GM21367 (cell line): ENCODE measurements around the gene RPUSD2.

ENCODE experiments used
- ATAC-seq: cut with Tn5 transposase; IDR thresholded peaks from one replicate; pipeline ENCODE4 v1.9.1; 2021; ENCODE audit not compliant: unreplicated experiment

The RPUSD2 gene

DNA sequence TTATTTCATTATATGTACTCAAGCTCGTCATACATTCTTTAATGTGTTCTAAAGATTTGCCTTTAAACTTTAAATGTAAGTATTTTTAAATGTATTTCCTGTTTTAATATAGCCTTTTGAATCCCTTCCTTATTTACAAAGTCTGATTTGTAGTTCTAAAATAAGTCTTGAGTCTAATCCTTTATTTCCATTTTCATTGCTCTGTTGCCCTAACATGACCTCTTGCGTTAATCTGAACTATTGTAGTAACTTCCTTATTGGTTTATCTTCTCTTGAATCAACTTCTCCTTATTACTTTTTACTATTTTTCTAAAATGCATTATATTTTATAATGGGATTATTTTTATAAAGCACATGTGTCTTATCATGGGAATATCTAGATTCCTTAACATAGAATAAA lies 48.9 kb downstream of the RPUSD2 start:
- no peak for ATAC-seq

DNA sequence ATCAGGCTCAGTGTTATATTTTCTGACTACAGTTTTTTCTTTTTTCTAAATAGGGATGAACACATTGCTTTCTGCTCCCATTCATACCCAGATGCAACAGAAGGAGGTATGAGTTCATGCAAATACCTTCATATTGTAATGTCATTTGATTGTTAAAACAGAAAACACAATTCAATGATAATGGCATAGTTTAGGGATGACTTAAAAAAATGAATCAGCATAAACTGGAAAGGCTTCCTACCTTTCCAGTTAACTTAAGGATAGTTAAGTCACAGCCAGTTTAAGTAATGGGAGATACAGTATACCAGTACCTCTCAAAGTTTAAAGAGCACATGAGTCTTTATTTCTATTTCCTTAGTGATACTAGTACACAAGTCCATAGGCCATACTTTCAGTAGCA lies 49.8 kb downstream of the RPUSD2 start:
- ATAC-seq = no peak

DNA sequence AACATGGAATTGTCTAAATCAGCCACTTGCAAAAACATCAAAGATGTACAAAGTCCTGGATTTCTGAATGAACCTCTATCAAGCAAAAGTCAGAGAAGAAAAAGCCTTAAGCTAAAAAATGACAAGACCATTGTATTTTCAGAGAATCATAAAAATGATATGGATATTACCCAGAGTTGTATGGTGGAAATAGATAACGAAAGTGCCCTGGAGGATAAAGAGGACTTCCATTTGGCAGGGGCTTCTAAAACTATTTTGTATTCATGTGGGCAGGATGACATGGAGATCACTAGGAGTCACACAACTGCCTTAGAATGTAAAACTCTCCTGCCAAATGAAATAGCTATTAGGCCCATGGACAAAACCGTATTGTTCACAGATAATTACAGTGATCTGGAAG lies 54.3 kb downstream of the RPUSD2 start:
- no peak for ATAC-seq
